Mesothelial cell of epicardium (in vitro differentiated cells): ENCODE data around the gene SLC6A13. TPM values are rescaled to one million over a fixed set of nuclear protein-coding genes. Genes with fewer than 3 reads are reported as not detected.
"Not testable (repeated sequence)": the region's sequence is repeated elsewhere in the genome, so short reads cannot be mapped to it uniquely, and the experiment has no call there.

ENCODE experiments used
- DNase-seq, 2 experiments: peaks; one replicate each; pipeline ENCODE4 v3.0.0; 2021; ENCODE audit warnings: low spot score in 2 of 2; ENCODE audit not compliant: unreplicated experiment in 2 of 2
- H3K27ac Mint-ChIP-seq: 2 replicates; pipeline ENCODE4 v1.8.0; 2021; ENCODE audit warnings: mixed read lengths
- H3K27me3 Mint-ChIP-seq: 2 replicates; pipeline ENCODE4 v1.8.0; 2021; ENCODE audit warnings: low read depth, mixed read lengths
- H3K36me3 Mint-ChIP-seq: 2 replicates; pipeline ENCODE4 v1.8.0; 2021; ENCODE audit warnings: mixed read lengths
- H3K4me1 Mint-ChIP-seq: 2 replicates; pipeline ENCODE4 v1.8.0; 2021; ENCODE audit warnings: mixed read lengths
- H3K4me3 Mint-ChIP-seq: 2 replicates; pipeline ENCODE4 v1.8.0; 2021; ENCODE audit warnings: mild to moderate bottlenecking, moderate library complexity, mixed read lengths
- H3K9me3 Mint-ChIP-seq: 2 replicates; pipeline ENCODE4 v1.8.0; 2021; ENCODE audit warnings: mixed read lengths
- total RNA-seq: library from RNA; stranded (reverse); gene quantifications from 3 replicates; pipeline ENCODE4 v1.2.1, GENCODE V29; 2021
- TF ChIP-seq, protein P1 (sequence below): fragments of 200-600 bp; sonication (generic); IDR thresholded peaks from one replicate; pipeline ENCODE4 v1.5.0; 2021; ENCODE audit warnings: antibody characterized with exemption; ENCODE audit not compliant: unreplicated experiment

SLC6A13 gene
- total RNA-seq, 1 donor from 2014 or later, result 1.2 TPM

DNA sequence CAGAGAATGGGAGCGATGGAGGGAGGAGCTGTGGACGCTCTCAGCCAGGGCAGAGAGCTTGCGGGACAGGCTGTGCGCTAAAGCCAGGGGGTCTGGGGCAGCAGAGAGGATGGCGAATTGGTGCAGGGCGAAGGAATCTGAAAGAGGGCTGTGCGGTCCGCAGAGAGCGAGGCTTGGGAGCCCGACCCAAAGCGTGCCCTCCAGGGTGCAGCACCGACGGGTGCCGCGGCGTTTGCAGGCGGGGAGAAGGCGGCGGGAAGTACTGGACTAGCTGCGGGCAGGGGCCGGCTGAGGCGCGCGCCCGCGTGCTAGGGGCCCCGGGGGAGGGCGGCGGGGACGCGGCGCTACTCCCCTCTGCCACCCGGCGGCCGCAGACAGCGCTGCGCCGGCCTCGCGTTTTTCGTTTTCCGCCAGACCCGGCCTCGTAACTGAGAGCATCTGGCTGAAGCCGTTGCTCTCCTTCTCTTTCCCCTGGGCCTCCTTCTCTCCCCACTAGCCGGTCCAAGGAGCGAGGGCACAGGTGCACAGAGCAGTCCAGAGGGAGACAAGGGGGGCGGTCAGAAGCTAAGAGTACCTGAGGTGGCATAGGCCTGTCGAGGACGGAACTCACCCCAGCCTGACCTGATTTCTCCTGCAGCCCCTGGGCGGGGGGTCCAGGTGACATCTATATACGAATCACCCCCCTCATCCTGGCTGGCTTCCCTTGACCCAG lies 73.6 kb downstream of the SLC6A13 start:
- peaks cover 67% of the 10 kb centered on the region for H3K27me3 Mint-ChIP-seq
- H3K9me3 Mint-ChIP-seq, result no peaks in the 10 kb centered on the region
- TF ChIP-seq, protein P1, sequence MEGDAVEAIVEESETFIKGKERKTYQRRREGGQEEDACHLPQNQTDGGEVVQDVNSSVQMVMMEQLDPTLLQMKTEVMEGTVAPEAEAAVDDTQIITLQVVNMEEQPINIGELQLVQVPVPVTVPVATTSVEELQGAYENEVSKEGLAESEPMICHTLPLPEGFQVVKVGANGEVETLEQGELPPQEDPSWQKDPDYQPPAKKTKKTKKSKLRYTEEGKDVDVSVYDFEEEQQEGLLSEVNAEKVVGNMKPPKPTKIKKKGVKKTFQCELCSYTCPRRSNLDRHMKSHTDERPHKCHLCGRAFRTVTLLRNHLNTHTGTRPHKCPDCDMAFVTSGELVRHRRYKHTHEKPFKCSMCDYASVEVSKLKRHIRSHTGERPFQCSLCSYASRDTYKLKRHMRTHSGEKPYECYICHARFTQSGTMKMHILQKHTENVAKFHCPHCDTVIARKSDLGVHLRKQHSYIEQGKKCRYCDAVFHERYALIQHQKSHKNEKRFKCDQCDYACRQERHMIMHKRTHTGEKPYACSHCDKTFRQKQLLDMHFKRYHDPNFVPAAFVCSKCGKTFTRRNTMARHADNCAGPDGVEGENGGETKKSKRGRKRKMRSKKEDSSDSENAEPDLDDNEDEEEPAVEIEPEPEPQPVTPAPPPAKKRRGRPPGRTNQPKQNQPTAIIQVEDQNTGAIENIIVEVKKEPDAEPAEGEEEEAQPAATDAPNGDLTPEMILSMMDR, result peak; percentile 74
- peak overlapping the region; percentile 86 for H3K4me3 Mint-ChIP-seq
- no peak overlapping the region for H3K27ac Mint-ChIP-seq
- H3K4me1 Mint-ChIP-seq, result peaks cover 3% of the 10 kb centered on the region
- no peaks in the 10 kb centered on the region for H3K36me3 Mint-ChIP-seq
- DNase-seq, result peak; percentile 62 to 83

DNA sequence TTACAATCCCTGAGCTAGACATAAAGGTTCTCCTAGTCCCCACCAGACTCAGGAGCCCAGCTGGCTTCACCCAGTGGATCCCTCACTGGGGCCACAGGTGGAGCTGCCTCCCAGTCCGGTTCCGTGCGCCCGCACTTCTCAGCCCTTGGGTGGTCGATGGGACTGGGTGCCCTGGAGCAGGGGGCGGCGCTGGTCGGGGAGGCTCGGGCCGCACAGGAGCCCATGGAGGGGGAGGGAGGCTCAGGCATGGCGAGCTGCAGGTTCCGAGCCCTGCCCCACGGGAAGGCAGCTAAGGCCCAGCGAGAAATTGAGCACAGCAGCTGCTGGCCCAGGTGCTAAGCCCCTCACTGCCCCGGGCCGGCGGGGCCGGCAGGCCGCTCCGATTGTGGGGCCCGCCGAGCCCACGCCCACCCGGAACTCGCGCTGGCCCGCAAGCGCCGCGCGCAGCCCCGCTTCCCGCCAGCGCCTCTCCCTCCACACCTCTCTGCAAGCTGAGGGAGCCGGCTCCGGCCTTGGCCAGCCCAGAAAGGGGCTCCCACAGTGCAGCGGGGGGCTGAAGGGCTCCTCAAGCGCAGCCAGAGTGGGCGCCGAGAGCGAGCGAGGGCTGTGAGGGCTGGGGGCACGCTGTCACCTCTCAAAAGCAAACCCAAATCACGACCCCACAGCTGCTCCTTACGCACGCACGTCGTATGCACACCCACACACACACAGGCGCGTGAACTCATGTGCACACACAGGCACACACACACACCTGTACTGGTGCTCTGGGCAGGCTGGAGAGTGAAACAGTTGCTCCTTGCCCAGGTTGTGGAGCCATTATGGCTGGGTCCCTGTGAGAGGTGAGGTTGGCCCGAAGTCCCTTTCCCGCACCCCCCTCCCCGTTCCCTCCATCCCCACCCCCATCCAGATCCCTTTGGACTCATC lies 74.4 kb downstream of the SLC6A13 start:
- Mint-ChIP-seq H3K4me3 (peak overlapping the region; percentile 86), H3K27me3 (peaks cover 60% of the 10 kb centered on the region)
- DNase-seq, H3K36me3 Mint-ChIP-seq, H3K4me1 Mint-ChIP-seq, H3K9me3 Mint-ChIP-seq, H3K27ac Mint-ChIP-seq: not testable (repeated sequence)

DNA sequence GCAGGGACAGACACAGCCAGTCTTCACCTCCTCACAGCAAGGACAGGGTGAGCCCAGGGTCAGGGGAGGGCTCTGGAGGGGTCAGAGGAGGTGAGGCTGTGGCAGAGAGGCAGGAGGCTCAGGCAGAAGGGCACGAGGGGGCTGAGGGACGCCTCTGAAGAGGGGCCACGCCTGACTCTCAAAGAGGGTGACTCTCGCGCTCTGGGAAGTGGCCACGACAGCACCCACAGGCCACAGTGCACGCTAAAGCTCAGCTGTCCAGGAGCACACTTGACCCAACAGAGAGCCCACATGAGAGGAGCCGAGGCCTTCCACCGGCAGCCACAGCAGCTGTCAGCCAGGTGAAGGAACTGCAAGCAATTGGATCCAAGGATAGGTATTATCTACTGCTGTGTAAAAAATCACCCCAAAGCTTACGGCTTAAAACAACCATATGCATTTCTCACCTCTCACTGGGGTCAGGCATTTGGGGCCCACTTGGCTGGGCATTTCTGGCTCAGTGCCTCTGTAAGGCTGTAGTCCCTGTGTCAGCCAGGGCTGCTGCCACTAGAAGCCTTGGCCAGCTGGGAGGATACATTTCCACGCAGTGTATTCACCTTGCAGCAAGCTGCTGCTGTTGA lies 76.5 kb downstream of the SLC6A13 start:
- no peak for DNase-seq
- Mint-ChIP-seq H3K4me1 (peaks cover 3% of the 10 kb centered on the region), H3K36me3 (no peaks in the 10 kb centered on the region), H3K27me3 (peaks cover 41% of the 10 kb centered on the region), H3K9me3 (no peaks in the 10 kb centered on the region), H3K27ac (no peak overlapping the region), H3K4me3 (no peak overlapping the region)
- TF ChIP-seq, protein P1, result no peak

DNA sequence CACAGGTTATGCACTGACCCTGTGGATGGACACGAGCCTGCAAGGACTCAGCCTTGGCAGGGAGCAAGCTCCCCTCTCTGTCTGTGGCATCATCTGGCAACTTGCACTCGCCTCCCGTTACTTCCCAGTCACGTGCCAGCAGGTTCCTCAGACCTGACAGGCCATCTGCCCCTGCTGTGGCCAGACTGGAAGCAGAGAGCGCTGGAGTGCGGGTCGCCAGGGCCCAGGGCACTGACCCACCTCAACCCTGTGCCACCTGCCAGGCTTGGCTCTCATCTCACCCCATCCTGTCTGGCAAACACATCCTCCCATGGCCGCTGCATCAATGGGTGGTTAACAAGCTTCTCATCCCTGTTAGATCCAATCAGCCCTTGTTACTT lies 77.1 kb downstream of the SLC6A13 start:
- Mint-ChIP-seq H3K9me3 (no peaks in the 10 kb centered on the region), H3K4me3 (no peak overlapping the region), H3K4me1 (peaks cover 3% of the 10 kb centered on the region), H3K36me3 (no peaks in the 10 kb centered on the region), H3K27me3 (peaks cover 36% of the 10 kb centered on the region), H3K27ac (no peak overlapping the region)
- TF ChIP-seq, protein P1, result no peak
- no peak for DNase-seq

DNA sequence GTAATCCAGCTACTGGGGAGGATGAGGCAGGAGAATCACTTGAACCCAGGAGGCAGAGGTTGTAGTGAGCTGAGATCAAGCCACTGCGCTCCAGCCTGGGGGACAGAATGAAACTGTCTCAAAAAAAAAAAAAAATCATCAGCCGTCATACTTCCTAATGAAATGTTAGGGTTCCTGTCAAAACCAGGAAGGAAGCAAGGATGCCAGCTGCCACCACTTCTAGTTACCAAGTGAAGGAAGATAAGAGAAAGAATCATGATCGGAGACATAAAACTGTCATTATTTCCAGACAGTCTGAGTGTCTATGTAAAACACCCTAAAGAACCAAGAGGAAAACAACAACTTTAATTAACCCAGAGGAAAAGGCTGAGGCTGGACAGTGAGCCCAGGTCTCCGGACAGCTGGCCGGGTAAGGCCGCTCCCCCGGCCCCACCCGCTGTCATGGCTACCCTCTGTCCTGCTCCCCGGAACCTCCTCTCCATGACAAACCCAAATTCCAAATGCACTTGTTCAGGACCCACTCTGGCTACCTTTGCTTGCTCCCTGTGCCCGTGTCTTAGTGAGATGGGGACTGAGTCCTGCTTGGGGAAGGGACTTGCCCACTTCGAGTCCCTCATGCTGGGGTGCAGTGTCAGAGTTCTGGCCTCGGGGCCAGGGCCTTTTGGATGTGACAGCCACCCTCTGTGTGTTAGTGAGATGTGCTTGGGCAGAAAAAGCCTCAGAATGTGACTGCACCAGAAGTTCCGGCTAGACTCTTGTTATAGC lies 77.6 kb downstream of the SLC6A13 start:
- H3K27ac Mint-ChIP-seq, result no peak overlapping the region
- no peaks in the 10 kb centered on the region for H3K36me3 Mint-ChIP-seq
- H3K4me3 Mint-ChIP-seq, result no peak overlapping the region
- peaks cover 30% of the 10 kb centered on the region for H3K27me3 Mint-ChIP-seq
- TF ChIP-seq, protein P1, result no peak
- no peak for DNase-seq
- peaks cover 3% of the 10 kb centered on the region for H3K4me1 Mint-ChIP-seq
- no peaks in the 10 kb centered on the region for H3K9me3 Mint-ChIP-seq
